ENCODE data around the gene PPRC1. TPM values are rescaled to one million over a fixed set of nuclear protein-coding genes. Genes with fewer than 3 reads are reported as not detected.

PPRC1 gene
- total RNA-seq, 2 donors from 2014 or later, result 10.9 to 20.6 TPM

- peak; percentile 78 for DNase-seq (ENCODE audit: low spot score)
- Histone ChIP-seq H3K4me1 (peaks cover 0 to 58% of the 10 kb centered on the region in 2 donors), H3K27ac (peak within 1 kb of the TSS; percentile 97 to 99), H3K27me3 (no peaks in the 10 kb centered on the region), H3K4me3 (peak within 1 kb of the TSS; percentile 87 to 94), H3K9me3 (no peaks in the 10 kb centered on the region), H3K36me3 (no peaks in the 10 kb centered on the region)
- TF ChIP-seq CTCF (IDR thresholded peaks at IDR 0.05), result no peak
Measured at GRCh38 chr10:102120142-102120990, 12.5 kb upstream of the PPRC1 start, which contains the start of gene LDB1. LDB1 (minus strand) TSS chr10:102120368; CDS start chr10:102120110, 258 bp downstream.

GRCh38 chr10:102120991-102121738 is 11.7 kb upstream of the PPRC1 start:
- TF ChIP-seq CTCF (IDR thresholded peaks at IDR 0.05), result no peak
- peak overlapping the region; percentile 97 to 99 for H3K27ac ChIP-seq
- peak; percentile 65 for DNase-seq (ENCODE audit: low spot score)
- H3K27me3 ChIP-seq, result no peaks in the 10 kb centered on the region
- no peaks in the 10 kb centered on the region for H3K9me3 ChIP-seq
- no peaks in the 10 kb centered on the region for H3K36me3 ChIP-seq
- peaks cover 0 to 50% of the 10 kb centered on the region in 2 donors for H3K4me1 ChIP-seq
- peak overlapping the region; percentile 87 to 94 for H3K4me3 ChIP-seq

- H3K27ac ChIP-seq, result peak overlapping the region; percentile 97 to 99
- peaks cover 0 to 43% of the 10 kb centered on the region in 2 donors for H3K4me1 ChIP-seq
- no peak for DNase-seq (ENCODE audit: low spot score)
- peak in 1 of 2 donors; percentile 35 for TF ChIP-seq CTCF (IDR thresholded peaks at IDR 0.05)
- H3K4me3 ChIP-seq, result peak overlapping the region in 1 of 2 donors; percentile 87
- H3K9me3 ChIP-seq, result no peaks in the 10 kb centered on the region
- no peaks in the 10 kb centered on the region for H3K36me3 ChIP-seq
- H3K27me3 ChIP-seq, result no peaks in the 10 kb centered on the region
Measured at GRCh38 chr10:102121739-102122372, 11.0 kb upstream of the PPRC1 start.

- no peak for TF ChIP-seq CTCF (IDR thresholded peaks at IDR 0.05)
- H3K9me3 ChIP-seq, result no peaks in the 10 kb centered on the region
- no peaks in the 10 kb centered on the region for H3K27me3 ChIP-seq
- H3K36me3 ChIP-seq, result no peaks in the 10 kb centered on the region
- no peak overlapping the region for H3K4me3 ChIP-seq
- peaks cover 0 to 37% of the 10 kb centered on the region in 2 donors for H3K4me1 ChIP-seq
- H3K27ac ChIP-seq, result peak overlapping the region; percentile 97 to 99
- DNase-seq (ENCODE audit: low spot score), result no peak
Measured at GRCh38 chr10:102122450-102122849, 10.4 kb upstream of the PPRC1 start.

GRCh38 chr10:102123223-102123622 is 9.6 kb upstream of the PPRC1 start:
- Histone ChIP-seq H3K9me3 (no peaks in the 10 kb centered on the region), H3K36me3 (no peaks in the 10 kb centered on the region), H3K4me3 (no peak overlapping the region), H3K27ac (no peak overlapping the region), H3K4me1 (peaks cover 0 to 30% of the 10 kb centered on the region in 2 donors), H3K27me3 (no peaks in the 10 kb centered on the region)
- no peak for TF ChIP-seq CTCF (IDR thresholded peaks at IDR 0.05)
- DNase-seq (ENCODE audit: low spot score), result no peak

Data from right atrium auricular region (tissue), 2 donors.